Measurements from ENCODE around the gene EHBP1. TPM values are rescaled to one million over a fixed set of nuclear protein-coding genes. Genes with fewer than 3 reads are reported as not detected.

EHBP1 gene
- total RNA-seq, 3 donors from 2014 or later (not counting 1 experiment from before 2014, with no cell fraction given): 22.4 to 33.4 (median 28.3) TPM

GRCh38 chr2:62858231-62858832 lies 152.8 kb downstream of the EHBP1 start:
- Histone ChIP-seq H3K27ac (ENCODE audit: low read length) (no peak overlapping the region), H3K9me3 (ENCODE audit: control insufficient read depth, insufficient read depth, low read length) (no peaks in the 10 kb centered on the region), H3K36me3 (ENCODE audit: control insufficient read depth, insufficient read depth, low read length) (no peaks in the 10 kb centered on the region), H3K4me3 (ENCODE audit: low read length) (no peak overlapping the region), H3K4me1 (ENCODE audit: control insufficient read depth, insufficient read depth, low read length) (no peaks in the 10 kb centered on the region), H3K27me3 (ENCODE audit: control insufficient read depth, insufficient read depth, low read length) (no peaks in the 10 kb centered on the region)
- WGBS (ENCODE audit: insufficient coverage): 100% methylated on average over 2 of the region's 2 CpGs
- Mint-ChIP-seq H3K9me3 (no peaks in the 10 kb centered on the region), H3K4me1 (no peaks in the 10 kb centered on the region), H3K4me3 (no peak overlapping the region), H3K27ac (no peak overlapping the region), H3K36me3 (no peaks in the 10 kb centered on the region), H3K27me3 (ENCODE audit: low read depth in 2 of 2) (no peaks in the 10 kb centered on the region)
- intact Hi-C loops (cut with micrococcal nuclease): no loop called here
- no peak for DNase-seq
- ATAC-seq: no peak
- TF ChIP-seq CTCF (IDR thresholded peaks at IDR 0.05): no peak

GRCh38 chr2:62868947-62869346 lies 163.4 kb downstream of the EHBP1 start:
- H3K27ac Mint-ChIP-seq: no peak overlapping the region
- peaks cover 14% of the 10 kb centered on the region for H3K36me3 ChIP-seq (ENCODE audit: control insufficient read depth, insufficient read depth, low read length)
- WGBS (ENCODE audit: insufficient coverage): 88% methylated on average over 1 of the region's 3 CpGs

GRCh38 chr2:62870966-62871365 lies 165.5 kb downstream of the EHBP1 start:
- no peaks in the 10 kb centered on the region for H3K27me3 Mint-ChIP-seq (ENCODE audit: low read depth in 2 of 2)
- H3K36me3 Mint-ChIP-seq: peaks cover 40% of the 10 kb centered on the region
- H3K27ac Mint-ChIP-seq: no peak overlapping the region
- H3K4me3 ChIP-seq (ENCODE audit: low read length): no peak overlapping the region
- peaks cover 4% of the 10 kb centered on the region for H3K9me3 ChIP-seq (ENCODE audit: control insufficient read depth, insufficient read depth, low read length)
- H3K36me3 ChIP-seq (ENCODE audit: control insufficient read depth, insufficient read depth, low read length): peaks cover 8% of the 10 kb centered on the region
- no peak for TF ChIP-seq CTCF (IDR thresholded peaks at IDR 0.05)
- no peaks in the 10 kb centered on the region for H3K4me1 ChIP-seq (ENCODE audit: control insufficient read depth, insufficient read depth, low read length)
- no peak for DNase-seq
- no peak overlapping the region for H3K27ac ChIP-seq (ENCODE audit: low read length)
- H3K27me3 ChIP-seq (ENCODE audit: control insufficient read depth, insufficient read depth, low read length): no peaks in the 10 kb centered on the region
- WGBS (ENCODE audit: insufficient coverage): 100% methylated on average over 1 of the region's 1 CpG
- H3K9me3 Mint-ChIP-seq: peaks cover 0 to 13% of the 10 kb centered on the region in 2 donors
- no peak overlapping the region for H3K4me3 Mint-ChIP-seq
- no peak for ATAC-seq
- H3K4me1 Mint-ChIP-seq: peaks cover 0 to 10% of the 10 kb centered on the region in 2 donors
- intact Hi-C loops (cut with micrococcal nuclease): no loop called here

More at GRCh38 chr2:62868947-62869346, 163.4 kb downstream of the EHBP1 start:
- DNase-seq: no peak
- no peaks in the 10 kb centered on the region for H3K9me3 ChIP-seq (ENCODE audit: control insufficient read depth, insufficient read depth, low read length)
- no peaks in the 10 kb centered on the region for H3K4me1 Mint-ChIP-seq
- no peak overlapping the region for H3K4me3 Mint-ChIP-seq
- H3K36me3 Mint-ChIP-seq: peaks cover 39% of the 10 kb centered on the region
- no peaks in the 10 kb centered on the region for H3K4me1 ChIP-seq (ENCODE audit: control insufficient read depth, insufficient read depth, low read length)
- TF ChIP-seq CTCF (IDR thresholded peaks at IDR 0.05): no peak
- H3K27me3 Mint-ChIP-seq (ENCODE audit: low read depth in 2 of 2): no peaks in the 10 kb centered on the region
- H3K27me3 ChIP-seq (ENCODE audit: control insufficient read depth, insufficient read depth, low read length): no peaks in the 10 kb centered on the region
- ATAC-seq: no peak
- intact Hi-C loops (cut with micrococcal nuclease): no loop called here
- no peak overlapping the region for H3K27ac ChIP-seq (ENCODE audit: low read length)
- peaks cover 0 to 13% of the 10 kb centered on the region in 2 donors for H3K9me3 Mint-ChIP-seq
- no peak overlapping the region for H3K4me3 ChIP-seq (ENCODE audit: low read length)

GRCh38 chr2:62871506-62871905 lies 166.0 kb downstream of the EHBP1 start:
- Mint-ChIP-seq H3K27ac (no peak overlapping the region), H3K9me3 (peaks cover 0 to 13% of the 10 kb centered on the region in 2 donors), H3K4me1 (peaks cover 0 to 10% of the 10 kb centered on the region in 2 donors), H3K27me3 (ENCODE audit: low read depth in 2 of 2) (no peaks in the 10 kb centered on the region), H3K36me3 (peaks cover 40% of the 10 kb centered on the region), H3K4me3 (no peak overlapping the region)
- WGBS (ENCODE audit: insufficient coverage): no CpG with 5 or more reads among the region's 1 CpG
- intact Hi-C loops (cut with micrococcal nuclease): no loop called here
- Histone ChIP-seq H3K36me3 (ENCODE audit: control insufficient read depth, insufficient read depth, low read length) (peaks cover 6% of the 10 kb centered on the region), H3K27ac (ENCODE audit: low read length) (no peak overlapping the region), H3K4me1 (ENCODE audit: control insufficient read depth, insufficient read depth, low read length) (no peaks in the 10 kb centered on the region), H3K9me3 (ENCODE audit: control insufficient read depth, insufficient read depth, low read length) (peaks cover 4% of the 10 kb centered on the region), H3K27me3 (ENCODE audit: control insufficient read depth, insufficient read depth, low read length) (no peaks in the 10 kb centered on the region), H3K4me3 (ENCODE audit: low read length) (no peak overlapping the region)
- DNase-seq (no peak), ATAC-seq (no peak)
- TF ChIP-seq CTCF (IDR thresholded peaks at IDR 0.05): no peak
